Measurements from ENCODE around the gene KCNK5.
A peak's percentile ranks its signal among the peaks of the same experiment; 100 is the strongest.

KCNK5 gene

GRCh38 chr6:39228992-39229767, at the start of gene KCNK5:
Gene KCNK5, minus strand, starts transcription at chr6:39229475. Its CDS starts 364 bp downstream, at chr6:39229111.
- no peak for DNase-seq

- no peak for DNase-seq
Measured at GRCh38 chr6:39276379-39276995, 47.2 kb upstream of the KCNK5 start.

GRCh38 chr6:39274903-39275302, 45.6 kb upstream of the KCNK5 start:
- DNase-seq, result no peak

GRCh38 chr6:39274471-39274870, 45.2 kb upstream of the KCNK5 start:
- no peak for DNase-seq

GRCh38 chr6:39273406-39273821, 44.1 kb upstream of the KCNK5 start:
- DNase-seq, result no peak

- DNase-seq, result no peak
Measured at GRCh38 chr6:39269961-39270360, 40.7 kb upstream of the KCNK5 start.

GRCh38 chr6:39268721-39269120, 39.4 kb upstream of the KCNK5 start:
- no peak for DNase-seq

GRCh38 chr6:39268171-39268570, 38.9 kb upstream of the KCNK5 start:
- DNase-seq, result no peak

- no peak for DNase-seq
Measured at GRCh38 chr6:39266782-39267355, 37.6 kb upstream of the KCNK5 start.

GRCh38 chr6:39266375-39266774, 37.1 kb upstream of the KCNK5 start:
- no peak for DNase-seq

- DNase-seq, result peak; percentile 27
Measured at GRCh38 chr6:39263303-39264037, 34.2 kb upstream of the KCNK5 start.

- DNase-seq, result no peak
Measured at GRCh38 chr6:39261751-39262150, 32.5 kb upstream of the KCNK5 start.

- no peak for DNase-seq
Measured at GRCh38 chr6:39260953-39261352, 31.7 kb upstream of the KCNK5 start.

- DNase-seq, result no peak
Measured at GRCh38 chr6:39260456-39260855, 31.2 kb upstream of the KCNK5 start.

GRCh38 chr6:39256294-39256940, 27.1 kb upstream of the KCNK5 start:
- no peak for DNase-seq

- no peak for DNase-seq
Measured at GRCh38 chr6:39254999-39255535, 25.8 kb upstream of the KCNK5 start.

- DNase-seq, result no peak
Measured at GRCh38 chr6:39251406-39251805, 22.1 kb upstream of the KCNK5 start.

- no peak for DNase-seq
Measured at GRCh38 chr6:39250507-39250906, 21.2 kb upstream of the KCNK5 start.

- no peak for DNase-seq
Measured at GRCh38 chr6:39249278-39249677, 20.0 kb upstream of the KCNK5 start.

GRCh38 chr6:39247667-39248194, 18.5 kb upstream of the KCNK5 start:
- DNase-seq, result no peak

GRCh38 chr6:39243809-39244208, 14.5 kb upstream of the KCNK5 start:
- no peak for DNase-seq

- DNase-seq, result no peak
Measured at GRCh38 chr6:39240155-39240757, 11.0 kb upstream of the KCNK5 start.

All from SIG-M5 (cell line).